Panc1 (cell line): Measurements from ENCODE around the gene SLIT3. TPM values are rescaled to one million over a fixed set of nuclear protein-coding genes. Genes with fewer than 3 reads are reported as not detected.

Experiments
- ATAC-seq: fragments of 200-7000 bp; cut with Tn5 transposase; 2 replicates; pipeline ENCODE4 v1.9.1; 2020; ENCODE audit warnings: mild to moderate bottlenecking, moderate library complexity
- BruUV-seq: library from RNA; stranded (reverse); fragments of 400-500 nt; replicated peaks from 2 replicates; lab custom pipeline; 2021; lab: Mats Ljungman, UMichigan
- CTCF ChIA-PET: fragments of 300-600 bp; sonication (Branson Sonifier 250); formaldehyde crosslinking; loops from one replicate; lab custom pipeline; 2022; ENCODE audit warnings: antibody characterized with exemption; lab: Charles Lee
- POLR2A ChIA-PET: fragments of 300-600 bp; sonication (Branson Sonifier 250); formaldehyde crosslinking; loops from one replicate; lab custom pipeline; 2022; ENCODE audit warnings: antibody characterized with exemption; lab: Charles Lee
- DNase-seq: peaks from one replicate; pipeline ENCODE4 v3.0.0-alpha.2; 2010; ENCODE audit warnings: low read depth, low spot score
- H3K27ac ChIP-seq: 2 replicates; pipeline ENCODE4 v1.5.1; 2011; ENCODE audit warnings: mild to moderate bottlenecking, low read length, inconsistent platforms
- H3K27me3 ChIP-seq: fragments of 200-500 bp; sonication (Bioruptor generic); 2 replicates; pipeline ENCODE4 v1.6.0; 2014; ENCODE audit warnings: low read length, inconsistent platforms; ENCODE audit not compliant: control insufficient read depth, insufficient read depth
- H3K36me3 ChIP-seq: fragments of 200-500 bp; sonication (Bioruptor generic); 2 replicates; pipeline ENCODE4 v1.5.1; 2014; ENCODE audit warnings: inconsistent platforms, mild to moderate bottlenecking, low read length, moderate library complexity; ENCODE audit not compliant: control insufficient read depth, insufficient read depth
- H3K4me1 ChIP-seq: 2 replicates; pipeline ENCODE4 v1.5.1; 2011; ENCODE audit warnings: inconsistent platforms, mild to moderate bottlenecking, low read length, moderate library complexity; ENCODE audit not compliant: control insufficient read depth, insufficient read depth
- H3K4me3 ChIP-seq, 2 experiments: 2 replicates each; pipeline ENCODE4 v1.5.1; 2011 to 2012; ENCODE audit warnings: low read depth in 2 of 2, low read length in 2 of 2, mild to moderate bottlenecking in 2 of 2, inconsistent platforms in 1 of 2, moderate library complexity in 1 of 2
- H3K9me3 ChIP-seq: fragments of 200-500 bp; sonication (Bioruptor generic); 2 replicates; pipeline ENCODE4 v1.5.1; 2014; ENCODE audit warnings: low read depth, mild to moderate bottlenecking, inconsistent platforms, low read length, moderate library complexity; ENCODE audit not compliant: control insufficient read depth, insufficient read depth
- CTCF ChIP-seq: fragments of 450-650 bp; IDR thresholded peaks from 2 replicates; pipeline ENCODE4 v1.5.1; 2017; ENCODE audit warnings: mild to moderate bottlenecking
- POLR2AphosphoS5 ChIP-seq: IDR thresholded peaks from 2 replicates; pipeline ENCODE4 v1.6.1; 2012; ENCODE audit warnings: mild to moderate bottlenecking, low read depth, low read length, moderate library complexity
- REST ChIP-seq, 2 experiments: IDR thresholded peaks; 2 replicates each; pipeline ENCODE4 v1.6.1; 2011 to 2012; ENCODE audit warnings: low read depth in 2 of 2, control low read depth in 1 of 2, low read length in 1 of 2, mild to moderate bottlenecking in 1 of 2, moderate library complexity in 1 of 2; ENCODE audit not compliant: insufficient read depth in 1 of 2
- SIN3A ChIP-seq: IDR thresholded peaks from 2 replicates; pipeline ENCODE4 v1.6.1; 2012; ENCODE audit warnings: low read depth, mild to moderate bottlenecking, low read length, moderate library complexity, borderline replicate concordance; ENCODE audit not compliant: insufficient read depth
- TCF7L2 ChIP-seq: IDR thresholded peaks from 2 replicates; pipeline ENCODE4 v1.6.1; 2011; ENCODE audit warnings: mild to moderate bottlenecking, low read depth, low read length, inconsistent platforms
- in situ Hi-C: cut with HindIII; loops from 2 replicates; pipeline ENCODE4 v1.10.0; 2016; ENCODE audit warnings: low sequenced_read_pairs, low pct_unique_long_range_greater_than_20kb
- intact Hi-C: fragments of 100-400 bp; cut with micrococcal nuclease; formaldehyde crosslinking; loops from one replicate; pipeline ENCODE4 v1.10.0; 2022; ENCODE audit not compliant: unreplicated experiment
- total RNA-seq: library from RNA; stranded (reverse); gene quantifications from one replicate; pipeline ENCODE4 v1.2.1, GENCODE V29; 2021; ENCODE audit not compliant: unreplicated experiment

Gene SLIT3
- total RNA-seq, 1 experiment from 2014 or later, result 26.4 TPM

- TF ChIP-seq REST (IDR thresholded peaks at IDR 0.05; ENCODE audit: insufficient read depth in 1 of 2, low read depth in 2 of 2, low read length in 1 of 2) (no peak), SIN3A (no peak), POLR2AphosphoS5 (no peak), CTCF (no peak), TCF7L2 (no peak)
- H3K27ac ChIP-seq, result no peak overlapping the region
- no peaks in the 10 kb centered on the region for H3K4me1 ChIP-seq
- H3K27me3 ChIP-seq, result no peaks in the 10 kb centered on the region
- in situ Hi-C loops, result no loop called here
- ATAC-seq (no peak), DNase-seq (no peak)
- CTCF ChIA-PET, result no interaction called here
- no peaks in the 10 kb centered on the region for H3K36me3 ChIP-seq
- POLR2A ChIA-PET, result no interaction called here
- intact Hi-C loops, result no loop called here
- no peaks in the 10 kb centered on the region for H3K9me3 ChIP-seq
- H3K4me3 ChIP-seq, result no peak overlapping the region
- no TSS peak for BruUV-seq
Measured at GRCh38 chr5:169085636-169086035, 215.3 kb downstream of the SLIT3 start.

- BruUV-seq, result no TSS peak
- POLR2A ChIA-PET, result no interaction called here
Measured at GRCh38 chr5:169085212-169085611, 215.7 kb downstream of the SLIT3 start.

GRCh38 chr5:169084775-169085174 is 216.2 kb downstream of the SLIT3 start:
- H3K27ac ChIP-seq, result no peak overlapping the region
- TF ChIP-seq TCF7L2 (no peak), POLR2AphosphoS5 (no peak), CTCF (no peak), SIN3A (no peak), REST (IDR thresholded peaks at IDR 0.05; ENCODE audit: insufficient read depth in 1 of 2, low read depth in 2 of 2, low read length in 1 of 2) (no peak)
- ChIA-PET CTCF (no interaction called here), POLR2A (no interaction called here)
- intact Hi-C loops (no loop called here), in situ Hi-C loops (no loop called here)
- H3K36me3 ChIP-seq, result no peaks in the 10 kb centered on the region
- H3K4me3 ChIP-seq, result no peak overlapping the region
- DNase-seq, result no peak
- H3K27me3 ChIP-seq, result no peaks in the 10 kb centered on the region
- BruUV-seq, result no TSS peak
- no peak for ATAC-seq
- H3K4me1 ChIP-seq, result no peaks in the 10 kb centered on the region
- H3K9me3 ChIP-seq, result no peaks in the 10 kb centered on the region

More at GRCh38 chr5:169085212-169085611, 215.7 kb downstream of the SLIT3 start:
- ATAC-seq, result no peak
- DNase-seq, result no peak
- CTCF ChIA-PET, result no interaction called here
- Histone ChIP-seq H3K4me3 (no peak overlapping the region), H3K36me3 (no peaks in the 10 kb centered on the region), H3K27me3 (no peaks in the 10 kb centered on the region), H3K9me3 (no peaks in the 10 kb centered on the region), H3K4me1 (no peaks in the 10 kb centered on the region), H3K27ac (no peak overlapping the region)
- TF ChIP-seq TCF7L2 (no peak), SIN3A (no peak)
- in situ Hi-C loops, result no loop called here
- intact Hi-C loops, result no loop called here
